ENCODE measurements around the gene KRT36. TPM values are rescaled to one million over a fixed set of nuclear protein-coding genes. Genes with fewer than 3 reads are reported as not detected.

KRT36 gene
- total RNA-seq, 1 donor from 2014 or later, result not detected

- TF ChIP-seq, protein P1, sequence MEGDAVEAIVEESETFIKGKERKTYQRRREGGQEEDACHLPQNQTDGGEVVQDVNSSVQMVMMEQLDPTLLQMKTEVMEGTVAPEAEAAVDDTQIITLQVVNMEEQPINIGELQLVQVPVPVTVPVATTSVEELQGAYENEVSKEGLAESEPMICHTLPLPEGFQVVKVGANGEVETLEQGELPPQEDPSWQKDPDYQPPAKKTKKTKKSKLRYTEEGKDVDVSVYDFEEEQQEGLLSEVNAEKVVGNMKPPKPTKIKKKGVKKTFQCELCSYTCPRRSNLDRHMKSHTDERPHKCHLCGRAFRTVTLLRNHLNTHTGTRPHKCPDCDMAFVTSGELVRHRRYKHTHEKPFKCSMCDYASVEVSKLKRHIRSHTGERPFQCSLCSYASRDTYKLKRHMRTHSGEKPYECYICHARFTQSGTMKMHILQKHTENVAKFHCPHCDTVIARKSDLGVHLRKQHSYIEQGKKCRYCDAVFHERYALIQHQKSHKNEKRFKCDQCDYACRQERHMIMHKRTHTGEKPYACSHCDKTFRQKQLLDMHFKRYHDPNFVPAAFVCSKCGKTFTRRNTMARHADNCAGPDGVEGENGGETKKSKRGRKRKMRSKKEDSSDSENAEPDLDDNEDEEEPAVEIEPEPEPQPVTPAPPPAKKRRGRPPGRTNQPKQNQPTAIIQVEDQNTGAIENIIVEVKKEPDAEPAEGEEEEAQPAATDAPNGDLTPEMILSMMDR (conservative IDR thresholded peaks at IDR 0.05), result no peak
Measured at GRCh38 chr17:41490000-41490990, 585 bp upstream of the KRT36 start.

GRCh38 chr17:41486809-41487530 is 2.7 kb downstream of the KRT36 start:
- no peaks in the 10 kb centered on the region for H3K9me3 Mint-ChIP-seq
- H3K27ac Mint-ChIP-seq (ENCODE audit: unreplicated experiment), result no peak overlapping the region
- no peak overlapping the region for H3K4me3 Mint-ChIP-seq
- DNase-seq (ENCODE audit: low read depth, low spot score), result peak; percentile 18
- H3K36me3 Mint-ChIP-seq (ENCODE audit: low read depth), result no peaks in the 10 kb centered on the region
- H3K27me3 Mint-ChIP-seq (ENCODE audit: low read depth), result no peaks in the 10 kb centered on the region
- H3K4me1 Mint-ChIP-seq, result peaks cover 2% of the 10 kb centered on the region
- TF ChIP-seq, protein P1 (conservative IDR thresholded peaks at IDR 0.05), result peak; percentile 41

More at GRCh38 chr17:41490000-41490990, 585 bp upstream of the KRT36 start:
- no peak for DNase-seq (ENCODE audit: low read depth, low spot score)
- Mint-ChIP-seq H3K4me3 (no peak overlapping the region), H3K4me1 (peaks cover 14% of the 10 kb centered on the region), H3K27ac (ENCODE audit: unreplicated experiment) (peak overlapping the region; percentile 57), H3K36me3 (ENCODE audit: low read depth) (no peaks in the 10 kb centered on the region), H3K9me3 (no peaks in the 10 kb centered on the region), H3K27me3 (ENCODE audit: low read depth) (no peaks in the 10 kb centered on the region)

- no peak overlapping the region for H3K4me3 Mint-ChIP-seq
- peak overlapping the region; percentile 93 for H3K27ac Mint-ChIP-seq (ENCODE audit: unreplicated experiment)
- TF ChIP-seq, protein P1 (conservative IDR thresholded peaks at IDR 0.05), result no peak
- no peak for DNase-seq (ENCODE audit: low read depth, low spot score)
- no peaks in the 10 kb centered on the region for H3K36me3 Mint-ChIP-seq (ENCODE audit: low read depth)
- no peaks in the 10 kb centered on the region for H3K4me1 Mint-ChIP-seq
- no peaks in the 10 kb centered on the region for H3K27me3 Mint-ChIP-seq (ENCODE audit: low read depth)
- no peaks in the 10 kb centered on the region for H3K9me3 Mint-ChIP-seq
Measured at GRCh38 chr17:41486316-41486715, 3.4 kb downstream of the KRT36 start.

- H3K9me3 Mint-ChIP-seq, result no peaks in the 10 kb centered on the region
- no peak overlapping the region for H3K4me3 Mint-ChIP-seq
- no peaks in the 10 kb centered on the region for H3K36me3 Mint-ChIP-seq (ENCODE audit: low read depth)
- H3K4me1 Mint-ChIP-seq, result no peaks in the 10 kb centered on the region
- TF ChIP-seq, protein P1 (conservative IDR thresholded peaks at IDR 0.05), result no peak
- no peak for DNase-seq (ENCODE audit: low read depth, low spot score)
- no peak overlapping the region for H3K27ac Mint-ChIP-seq (ENCODE audit: unreplicated experiment)
- H3K27me3 Mint-ChIP-seq (ENCODE audit: low read depth), result no peaks in the 10 kb centered on the region
Measured at GRCh38 chr17:41484920-41485904, 4.5 kb downstream of the KRT36 start.

All from neural crest cell (in vitro differentiated cells).